Upper lobe of right lung (tissue), 1 donor: Measurements from ENCODE around the gene SCARF1. TPM values are rescaled to one million over a fixed set of nuclear protein-coding genes. Genes with fewer than 3 reads are reported as not detected.

ENCODE experiments used
- ATAC-seq: fragments of 200-7000 bp; cut with Tn5 transposase; one replicate; pipeline ENCODE4 v1.9.1; 2020; ENCODE audit warnings: mild to moderate bottlenecking, moderate library complexity
- DNase-seq: peaks from one replicate; pipeline ENCODE4 v3.0.0-alpha.2; 2020
- H3K27ac ChIP-seq: fragments of 200-600 bp; one replicate; pipeline ENCODE4 v1.8.0; 2022
- H3K27me3 ChIP-seq: fragments of 200-600 bp; one replicate; pipeline ENCODE4 v1.8.0; 2022; ENCODE audit warnings: mild to moderate bottlenecking
- H3K36me3 ChIP-seq: fragments of 200-600 bp; one replicate; pipeline ENCODE4 v1.8.0; 2022
- H3K4me1 ChIP-seq: fragments of 200-600 bp; one replicate; pipeline ENCODE4 v1.8.0; 2022
- H3K4me3 ChIP-seq: fragments of 200-600 bp; one replicate; pipeline ENCODE4 v1.8.0; 2022; ENCODE audit warnings: mild to moderate bottlenecking
- H3K9me3 ChIP-seq: fragments of 200-600 bp; one replicate; pipeline ENCODE4 v1.8.0; 2022
- CTCF ChIP-seq: fragments of 200-600 bp; IDR thresholded peaks from one replicate; pipeline ENCODE4 v1.8.0; 2022; ENCODE audit warnings: antibody characterized with exemption
- intact Hi-C: fragments of 100-400 bp; cut with DNase I; formaldehyde crosslinking; loops from one replicate; pipeline ENCODE4 v1.11.0; 2022
- total RNA-seq: library from RNA; stranded (reverse); fragmentation: NEBNext Ultra II Directional; extraction: Animal tissue kit (Norgen Biotek cat#: 25700); gene quantifications from one replicate; pipeline ENCODE4 v1.2.1, GENCODE V29; 2021
- donor health status: DM: no; HTN: yes; CAD: no; lungs with severe emphysema.

The SCARF1 gene
- total RNA-seq, 1 donor from 2014 or later: 48.5 TPM

- Histone ChIP-seq H3K36me3 (peaks cover 56% of the 10 kb centered on the region), H3K27me3 (no peaks in the 10 kb centered on the region), H3K4me3 (no peak overlapping the region), H3K27ac (peak overlapping the region; percentile 51), H3K9me3 (no peaks in the 10 kb centered on the region), H3K4me1 (peaks cover 12% of the 10 kb centered on the region)
- ATAC-seq (no peak), DNase-seq (no peak)
- no peak for TF ChIP-seq CTCF
- intact Hi-C loops: no loop called here
Observed at GRCh38 chr17:1612400-1612799, 33.1 kb downstream of the SCARF1 start.

- no peak for DNase-seq
- ATAC-seq: peak; percentile 39
Observed at GRCh38 chr17:1611715-1612114, 33.8 kb downstream of the SCARF1 start.

GRCh38 chr17:1608676-1609075 lies 36.9 kb downstream of the SCARF1 start:
- no peak overlapping the region for H3K27ac ChIP-seq
- DNase-seq: no peak

More at GRCh38 chr17:1611715-1612114, 33.8 kb downstream of the SCARF1 start:
- Histone ChIP-seq H3K27me3 (no peaks in the 10 kb centered on the region), H3K36me3 (peaks cover 51% of the 10 kb centered on the region), H3K4me1 (peaks cover 13% of the 10 kb centered on the region), H3K9me3 (no peaks in the 10 kb centered on the region), H3K4me3 (no peak overlapping the region), H3K27ac (no peak overlapping the region)
- TF ChIP-seq CTCF: no peak
- intact Hi-C loops: no loop called here

GRCh38 chr17:1607971-1608320 lies 37.6 kb downstream of the SCARF1 start:
- ATAC-seq (no peak), DNase-seq (no peak)
- Histone ChIP-seq H3K4me3 (no peak overlapping the region), H3K27me3 (no peaks in the 10 kb centered on the region), H3K27ac (peak overlapping the region; percentile 55), H3K9me3 (no peaks in the 10 kb centered on the region), H3K36me3 (peaks cover 23% of the 10 kb centered on the region), H3K4me1 (peaks cover 20% of the 10 kb centered on the region)
- intact Hi-C loops: no loop called here
- no peak for TF ChIP-seq CTCF

More at GRCh38 chr17:1608676-1609075, 36.9 kb downstream of the SCARF1 start:
- H3K36me3 ChIP-seq: peaks cover 29% of the 10 kb centered on the region
- no peak for ATAC-seq
- no peak overlapping the region for H3K4me3 ChIP-seq
- H3K9me3 ChIP-seq: no peaks in the 10 kb centered on the region
- no peak for TF ChIP-seq CTCF
- H3K27me3 ChIP-seq: no peaks in the 10 kb centered on the region
- intact Hi-C loops: no loop called here
- H3K4me1 ChIP-seq: peaks cover 23% of the 10 kb centered on the region

GRCh38 chr17:1606352-1606985 lies 39.1 kb downstream of the SCARF1 start:
- H3K4me3 ChIP-seq: no peak overlapping the region
- no peak for ATAC-seq
- H3K9me3 ChIP-seq: no peaks in the 10 kb centered on the region
- peaks cover 11% of the 10 kb centered on the region for H3K4me1 ChIP-seq
- no peak for TF ChIP-seq CTCF
- no peak for DNase-seq
- H3K27me3 ChIP-seq: no peaks in the 10 kb centered on the region
- intact Hi-C loops: no loop called here
- H3K36me3 ChIP-seq: peaks cover 12% of the 10 kb centered on the region
- peak overlapping the region; percentile 55 for H3K27ac ChIP-seq
